Measurements from ENCODE around the gene MBD3L2.

DNA sequence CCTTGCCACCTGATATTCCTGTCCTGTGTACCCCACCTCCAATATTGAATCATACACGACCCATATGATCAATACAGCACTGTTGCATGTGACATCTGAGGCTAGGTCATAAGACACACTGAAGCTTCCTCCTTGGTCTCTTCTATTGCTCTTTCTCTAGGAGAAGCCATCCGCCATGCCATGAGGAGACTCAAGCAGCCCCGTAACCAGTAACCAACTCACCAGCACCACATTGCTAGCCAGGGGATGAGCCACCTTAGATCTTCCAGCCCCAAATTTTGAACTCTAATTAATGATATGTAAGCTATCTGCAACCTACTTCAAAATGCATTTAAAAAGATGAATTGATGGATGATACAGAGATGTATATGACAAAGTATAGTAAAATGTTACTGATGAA is 49.0 kb downstream of the MBD3L2 start:
- TF ChIP-seq, protein P1, sequence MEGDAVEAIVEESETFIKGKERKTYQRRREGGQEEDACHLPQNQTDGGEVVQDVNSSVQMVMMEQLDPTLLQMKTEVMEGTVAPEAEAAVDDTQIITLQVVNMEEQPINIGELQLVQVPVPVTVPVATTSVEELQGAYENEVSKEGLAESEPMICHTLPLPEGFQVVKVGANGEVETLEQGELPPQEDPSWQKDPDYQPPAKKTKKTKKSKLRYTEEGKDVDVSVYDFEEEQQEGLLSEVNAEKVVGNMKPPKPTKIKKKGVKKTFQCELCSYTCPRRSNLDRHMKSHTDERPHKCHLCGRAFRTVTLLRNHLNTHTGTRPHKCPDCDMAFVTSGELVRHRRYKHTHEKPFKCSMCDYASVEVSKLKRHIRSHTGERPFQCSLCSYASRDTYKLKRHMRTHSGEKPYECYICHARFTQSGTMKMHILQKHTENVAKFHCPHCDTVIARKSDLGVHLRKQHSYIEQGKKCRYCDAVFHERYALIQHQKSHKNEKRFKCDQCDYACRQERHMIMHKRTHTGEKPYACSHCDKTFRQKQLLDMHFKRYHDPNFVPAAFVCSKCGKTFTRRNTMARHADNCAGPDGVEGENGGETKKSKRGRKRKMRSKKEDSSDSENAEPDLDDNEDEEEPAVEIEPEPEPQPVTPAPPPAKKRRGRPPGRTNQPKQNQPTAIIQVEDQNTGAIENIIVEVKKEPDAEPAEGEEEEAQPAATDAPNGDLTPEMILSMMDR (conservative IDR thresholded peaks at IDR 0.05; ENCODE audit: low read length): no peak
- TF ChIP-seq EZH2phosphoT487 (IDR thresholded peaks at IDR 0.05; ENCODE audit: borderline replicate concordance): no peak

All from Loucy (cell line).